ENCODE results near the gene L2HGDH. TPM values are rescaled to one million over a fixed set of nuclear protein-coding genes. Genes with fewer than 3 reads are reported as not detected.

Gene L2HGDH
- total RNA-seq (2022; extraction: Qiagen RNA extraction), result 9.2 to 11.9 TPM (median 10.1 TPM) in 5 replicates

DNA sequence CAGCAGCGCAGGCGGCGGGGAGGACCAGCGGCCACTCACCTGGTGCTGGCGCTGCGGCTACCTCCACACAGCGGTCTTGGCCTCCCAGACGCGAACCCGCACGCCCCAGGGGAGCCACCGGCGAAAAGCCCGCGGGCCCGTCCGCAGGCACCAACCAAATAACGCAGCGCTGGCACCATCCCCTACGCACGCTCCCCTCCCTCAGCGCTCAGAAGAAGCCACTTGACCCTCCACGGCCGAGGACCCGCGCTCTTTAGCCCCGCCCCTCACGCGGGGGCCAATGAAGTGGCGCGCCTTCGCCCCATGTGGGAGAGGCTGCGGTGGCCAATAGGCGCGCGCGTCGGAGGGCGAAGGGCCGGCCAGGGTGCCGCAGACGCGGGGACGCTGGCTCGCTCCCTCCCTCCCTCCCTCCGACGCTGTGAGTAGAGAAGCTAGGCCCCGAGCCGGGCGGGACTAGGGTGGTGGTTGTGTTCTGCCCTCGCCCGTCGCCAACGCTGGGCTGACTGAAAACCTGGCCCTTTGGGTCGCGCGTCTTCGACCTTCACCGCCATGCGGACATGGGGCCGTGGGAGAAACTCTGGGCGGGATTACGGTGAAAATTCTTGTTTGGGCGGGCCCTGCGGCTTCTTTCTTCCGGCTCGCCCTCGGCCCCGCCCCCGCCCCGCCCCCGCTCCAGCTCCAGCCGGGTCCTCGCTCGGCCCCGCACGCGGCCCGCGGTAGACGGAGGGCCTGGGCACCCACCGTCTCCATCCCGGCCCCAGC is at the start of gene L2HGDH, which contains the start of gene DMAC2L:
L2HGDH (minus strand) TSS at position 258 of the 762 bp plus-strand sequence; CDS start at position 179, 79 bp downstream.
DMAC2L (plus strand) TSS at position 353 of the 762 bp plus-strand sequence. CDS start 9,164 bp downstream, outside the sequence.

DNA sequence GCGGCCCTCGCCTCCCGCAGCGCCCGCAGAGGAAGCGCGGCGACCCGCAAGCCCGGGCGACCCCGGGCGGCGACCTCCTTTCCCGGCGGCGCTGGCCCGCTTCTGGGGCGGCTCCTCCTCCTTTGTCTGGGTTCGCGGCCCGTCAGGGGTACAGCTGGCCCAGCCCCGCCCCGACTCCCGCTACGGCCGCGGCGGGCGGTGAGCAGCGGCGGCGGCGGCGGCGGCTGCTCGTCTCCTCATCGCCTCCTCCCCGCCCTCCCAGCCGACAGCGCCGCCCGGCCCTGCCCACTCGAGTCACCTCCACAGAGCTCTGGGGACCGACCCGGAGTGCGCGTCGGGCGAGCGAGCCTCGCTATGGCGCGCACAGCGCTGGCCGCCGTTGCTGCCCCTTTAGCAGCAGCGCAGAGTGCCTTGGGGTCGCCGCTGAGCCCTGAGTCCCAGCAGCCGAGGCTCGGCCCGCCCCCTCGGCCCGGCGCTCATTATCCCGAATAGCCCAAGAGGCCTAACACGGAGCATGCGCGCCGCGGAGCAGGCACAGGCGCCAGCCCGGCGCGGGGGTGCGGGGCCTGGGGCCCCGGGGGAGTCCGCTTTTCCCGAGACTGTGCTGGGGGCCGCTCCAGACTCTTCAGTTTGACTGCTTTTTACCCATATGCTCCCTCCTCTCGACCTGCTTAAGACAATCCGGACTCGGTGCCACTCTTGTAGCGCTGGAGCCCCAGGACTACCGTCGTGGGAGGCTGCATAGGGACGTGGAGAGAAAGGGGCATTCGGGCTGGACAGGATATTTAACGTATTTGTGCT is 80.4 kb downstream of the L2HGDH start, which contains the start of gene SOS2:
SOS2 (minus strand) TSS at position 104 of the 801 bp plus-strand sequence. CDS start 295 bp downstream, outside the sequence.

Other genes starting within 250 kb of the L2HGDH start
- gene VCPKMT, start 195.7 kb downstream of the L2HGDH start, total RNA-seq (2022; extraction: Qiagen RNA extraction), result 6.5 to 9.1 TPM (median 8.5 TPM) in 5 replicates
- 9.6 to 14.5 TPM (median 12.9 TPM) in 5 replicates for gene SOS2, start 80.7 kb downstream of the L2HGDH start, total RNA-seq (2022; extraction: Qiagen RNA extraction)
- 10.0 to 13.4 TPM (median 11.2 TPM) in 5 replicates for gene DMAC2L, start 95 bp upstream of the L2HGDH start, total RNA-seq (2022; extraction: Qiagen RNA extraction)
- gene CDKL1, start 84.7 kb upstream of the L2HGDH start, total RNA-seq (2022; extraction: Qiagen RNA extraction), result 8.9 to 15.7 TPM (median 10.2 TPM) in 5 replicates
- 27.3 to 39.1 TPM (median 33.4 TPM) in 5 replicates for gene MAP4K5, start 220.3 kb upstream of the L2HGDH start, total RNA-seq (2022; extraction: Qiagen RNA extraction)
- gene ATL1, start 247.9 kb upstream of the L2HGDH start, total RNA-seq (2022; extraction: Qiagen RNA extraction), result 4.8 to 6.5 TPM (median 5.5 TPM) in 5 replicates